ENCODE measurements around the gene VPS13D. TPM values are rescaled to one million over a fixed set of nuclear protein-coding genes. Genes with fewer than 3 reads are reported as not detected.

Gene VPS13D
- total RNA-seq, 1 experiment from 2014 or later, result 31.6 TPM

GRCh38 chr1:12302798-12303447 lies 73.1 kb downstream of the VPS13D start:
- intact Hi-C loops (cut with micrococcal nuclease), result no loop called here
- DNase-seq (ENCODE audit: low read depth, low spot score), result no peak
- Histone ChIP-seq H3K4me1 (ENCODE audit: control insufficient read depth in 1 of 2, insufficient read depth in 2 of 2, low read length in 2 of 2) (no peaks in the 10 kb centered on the region), H3K36me3 (ENCODE audit: control insufficient read depth in 1 of 2, insufficient read depth in 2 of 2, low read length in 2 of 2) (peaks cover 0 to 6% of the 10 kb centered on the region in 2 experiments; a peak in 1 of 4 replicates), H3K4me2 (ENCODE audit: low read length) (no peak overlapping the region), H3K27me3 (ENCODE audit: insufficient read depth, low read length) (no peaks in the 10 kb centered on the region), H3K9me2 (ENCODE audit: insufficient read depth) (no peaks in the 10 kb centered on the region), H3K79me2 (ENCODE audit: insufficient read depth, low read length) (no peaks in the 10 kb centered on the region), H3K4me3 (replicated peaks in 1 of 2; ENCODE audit: low read depth in 1 of 2, low read length in 2 of 2) (no peak overlapping the region), H3K9ac (ENCODE audit: low read length) (no peak overlapping the region), H3K27ac (ENCODE audit: low read depth, low read length) (no peak overlapping the region), H3K9me3 (ENCODE audit: control insufficient read depth in 1 of 2, insufficient read depth in 1 of 2, low read depth in 1 of 2, low read length in 2 of 2) (peaks cover 0 to 6% of the 10 kb centered on the region in 2 experiments; a peak in 1 of 4 replicates), H2AFZ (ENCODE audit: low read depth, low read length, poor library complexity, severe bottlenecking) (no peak overlapping the region), H4K20me1 (ENCODE audit: insufficient read depth) (no peaks in the 10 kb centered on the region)
- RAD21 ChIA-PET (ENCODE audit: low non-redundant PET in 1 of 2, low total read pairs in 2 of 2, uncharacterized antibody in 2 of 2, unreplicated experiment in 2 of 2), result no interaction called here
- CTCF ChIA-PET, result no interaction called here
- POLR2A ChIA-PET, result no interaction called here
- no peak for TF ChIP-seq EGR1 (IDR thresholded peaks at IDR 0.05; ENCODE audit: low read depth)
- no peak for TF ChIP-seq ZFX (IDR thresholded peaks at IDR 0.05)
- no peak for TF ChIP-seq REST (IDR thresholded peaks at IDR 0.05; ENCODE audit: low read depth)
- no peak for TF ChIP-seq EZH2 (IDR thresholded peaks at IDR 0.05)
- no peak for TF ChIP-seq MAX (IDR thresholded peaks at IDR 0.05)
- TF ChIP-seq YY1 (IDR thresholded peaks at IDR 0.05; ENCODE audit: extremely low read depth, insufficient replicate concordance, low read depth, low read length), result no peak
- no peak for TF ChIP-seq ZNF274 (IDR thresholded peaks at IDR 0.05; ENCODE audit: low read depth, low read length)
- no peak for ATAC-seq
- BruUV-seq (replicated peaks), result no TSS peak

All from HCT116 (cell line).